ENCODE results near the gene NUP85. TPM values are rescaled to one million over a fixed set of nuclear protein-coding genes. Genes with fewer than 3 reads are reported as not detected.

NUP85 gene
- polyA plus RNA-seq, 1 of the 3 experiments (the other 2 are of a cell fraction): 80.5 TPM

GRCh38 chr17:75232786-75233185 lies 27.3 kb downstream of the NUP85 start:
- CTCF ChIA-PET: interaction anchor here (1.1 to 11.7 kb wide), 7 partner anchors 7 to 130 kb away, joined by 3 to 136 read pairs (median 3); partner anchors contain the start of gene MIF4GD
- Histone ChIP-seq H3K4me3 (ENCODE audit: low read depth in 2 of 2, low read length in 1 of 2) (no peak overlapping the region), H3K4me1 (ENCODE audit: control insufficient read depth in 1 of 2, insufficient read depth in 2 of 2, low read depth in 1 of 2, low read length in 1 of 2) (no peaks in the 10 kb centered on the region)

GRCh38 chr17:75237100-75238014 lies 31.9 kb downstream of the NUP85 start:
- H2AFZ ChIP-seq (ENCODE audit: low read depth): no peak overlapping the region
- H3K27me3 ChIP-seq (ENCODE audit: insufficient read depth): no peaks in the 10 kb centered on the region
- no peaks in the 10 kb centered on the region for H3K9me2 ChIP-seq
- peaks cover 3% of the 10 kb centered on the region; the same call in 1 of the 2 replicates for H4K20me1 ChIP-seq (ENCODE audit: insufficient read depth)
- ChIA-PET POLR2A (no interaction called here), CTCF (interaction anchor here (0.6 to 11.7 kb wide), 14 partner anchors 8 to 177 kb away, joined by 3 to 136 read pairs (median 12); partner anchors contain the start of genes GGA3, MIF4GD, MRPS7 and NUP85)
- 93% methylated on average over 11 of the region's 12 CpGs for WGBS (ENCODE audit: low lambda C conversion rate)
- H3K36me3 ChIP-seq (replicated peaks in 1 of 2; ENCODE audit: control insufficient read depth in 1 of 2, insufficient read depth in 2 of 2, low read length in 1 of 2): peaks cover 54 to 88% of the 10 kb centered on the region in 2 experiments
- H3K27ac ChIP-seq (ENCODE audit: low read depth in 2 of 2, low read length in 1 of 2): no peak overlapping the region
- H3K4me2 ChIP-seq: no peak overlapping the region
- H3K4me3 ChIP-seq (ENCODE audit: low read depth in 2 of 2, low read length in 1 of 2): no peak overlapping the region
- H3K9ac ChIP-seq: no peak overlapping the region
- H3K9me3 ChIP-seq: no peaks in the 10 kb centered on the region
- DNase-seq: no peak
- H3K4me1 ChIP-seq (ENCODE audit: control insufficient read depth in 1 of 2, insufficient read depth in 2 of 2, low read depth in 1 of 2, low read length in 1 of 2): no peaks in the 10 kb centered on the region; a peak in 1 of 4 replicates
- peaks cover 29% of the 10 kb centered on the region for H3F3A ChIP-seq (replicated peaks; ENCODE audit: insufficient read depth)
- H3K79me2 ChIP-seq (ENCODE audit: insufficient read depth): no peaks in the 10 kb centered on the region
- TF ChIP-seq REST (IDR thresholded peaks at IDR 0.05; ENCODE audit: low read depth, low read length) (no peak), RAD21 (IDR thresholded peaks at IDR 0.05; ENCODE audit: low read length) (no peak), TAF1 (IDR thresholded peaks at IDR 0.05; ENCODE audit: borderline replicate concordance, low read depth, low read length) (no peak), MXI1 (IDR thresholded peaks at IDR 0.05; ENCODE audit: low read depth, low read length) (no peak)

More at GRCh38 chr17:75232786-75233185, 27.3 kb downstream of the NUP85 start:
- Histone ChIP-seq H3K4me2 (no peak overlapping the region), H2AFZ (ENCODE audit: low read depth) (no peak overlapping the region), H4K20me1 (ENCODE audit: insufficient read depth) (no peaks in the 10 kb centered on the region), H3K27me3 (ENCODE audit: insufficient read depth) (no peaks in the 10 kb centered on the region), H3F3A (replicated peaks; ENCODE audit: insufficient read depth) (peaks cover 25% of the 10 kb centered on the region), H3K9ac (no peak overlapping the region), H3K9me3 (no peaks in the 10 kb centered on the region), H3K9me2 (no peaks in the 10 kb centered on the region), H3K36me3 (replicated peaks in 1 of 2; ENCODE audit: control insufficient read depth in 1 of 2, insufficient read depth in 2 of 2, low read length in 1 of 2) (peaks cover 67 to 75% of the 10 kb centered on the region in 2 experiments), H3K27ac (ENCODE audit: low read depth in 2 of 2, low read length in 1 of 2) (no peak overlapping the region), H3K79me2 (ENCODE audit: insufficient read depth) (0 out of 2 replicates have a peak, but pooled peaks cover 7% of the 10 kb centered on the region)
- POLR2A ChIA-PET: no interaction called here
- no peak for TF ChIP-seq ELF1 (IDR thresholded peaks at IDR 0.05)
- no peak for DNase-seq
- 96% methylated on average over 13 of the region's 13 CpGs for WGBS (ENCODE audit: low lambda C conversion rate)

All from SK-N-SH (cell line).